Neural cell (in vitro differentiated cells): Measurements from ENCODE around the gene DOCK2. TPM values are rescaled to one million over a fixed set of nuclear protein-coding genes. Genes with fewer than 3 reads are reported as not detected.

Source experiments
- H2AFZ ChIP-seq: fragments of 200-600, 300-800 bp; sonication (generic), shearing (Covaris generic); 2 replicates; pipeline ENCODE4 v1.6.0; 2014; ENCODE audit warnings: low read depth, mild to moderate bottlenecking, antibody characterized with exemption, low read length, moderate library complexity
- H3F3A ChIP-seq: fragments of 200-600 bp; shearing (Covaris generic); 2 replicates; pipeline ENCODE4 v1.6.1; 2016; ENCODE audit warnings: mild to moderate bottlenecking, moderate library complexity, mixed read lengths, antibody characterized with exemption, low read length; ENCODE audit not compliant: insufficient read depth, poor library complexity, severe bottlenecking
- H3K27ac ChIP-seq: fragments of 200-600, 300-800 bp; sonication (generic), shearing (Covaris generic); 2 replicates; pipeline ENCODE4 v1.5.1; 2014; ENCODE audit warnings: mild to moderate bottlenecking, low read length, moderate library complexity
- H3K27me3 ChIP-seq: fragments of 300-800, 200-600 bp; sonication (generic), shearing (Covaris generic); 2 replicates; pipeline ENCODE4 v1.6.0; 2014; ENCODE audit warnings: mild to moderate bottlenecking, low read depth, low read length, moderate library complexity; ENCODE audit not compliant: insufficient read depth
- H3K36me3 ChIP-seq: fragments of 300-800, 200-600 bp; sonication (generic), shearing (Covaris generic); 2 replicates; pipeline ENCODE4 v1.5.1; 2014; ENCODE audit warnings: mild to moderate bottlenecking, antibody characterized with exemption, low read length, moderate library complexity; ENCODE audit not compliant: insufficient read depth
- H3K4me2 ChIP-seq: fragments of 300-800, 200-600 bp; sonication (generic), shearing (Covaris generic); 2 replicates; pipeline ENCODE4 v1.6.0; 2014; ENCODE audit warnings: mild to moderate bottlenecking, low read length
- H3K4me3 ChIP-seq: fragments of 300-800, 200-600 bp; sonication (generic), shearing (Covaris generic); 2 replicates; pipeline ENCODE4 v1.5.1; 2014; ENCODE audit warnings: mild to moderate bottlenecking, low read length, moderate library complexity
- H3K79me2 ChIP-seq: fragments of 200-600 bp; shearing (Covaris generic); replicated peaks from 2 replicates; pipeline ENCODE4 v1.6.0; 2014; ENCODE audit warnings: mild to moderate bottlenecking, low read length, moderate library complexity; ENCODE audit not compliant: insufficient read depth
- H3K9ac ChIP-seq: fragments of 300-800, 200-600 bp; sonication (generic), shearing (Covaris generic); 2 replicates; pipeline ENCODE4 v1.6.1; 2016; ENCODE audit warnings: mild to moderate bottlenecking, low read length, mixed read lengths
- H3K9me2 ChIP-seq: fragments of 200-600 bp; shearing (Covaris generic); 2 replicates; pipeline ENCODE4 v1.6.1; 2016; ENCODE audit warnings: mild to moderate bottlenecking, low read length, mixed read lengths; ENCODE audit not compliant: insufficient read depth
- H3K9me3 ChIP-seq: fragments of 200-600, 300-800 bp; sonication (generic), shearing (Covaris generic); 2 replicates; pipeline ENCODE4 v1.6.1; 2016; ENCODE audit warnings: mild to moderate bottlenecking, mixed run types, low read length, moderate library complexity, mixed read lengths
- H4K20me1 ChIP-seq: fragments of 200-600 bp; shearing (Covaris generic); 2 replicates; pipeline ENCODE4 v1.6.1; 2016; ENCODE audit warnings: mild to moderate bottlenecking, mixed run types; ENCODE audit not compliant: insufficient read depth
- EP300 ChIP-seq: fragments of 450-650 bp; conservative IDR thresholded peaks from 2 replicates; pipeline ENCODE4 v1.6.1; 2014; ENCODE audit warnings: antibody characterized with exemption, mild to moderate bottlenecking, moderate library complexity; ENCODE audit not compliant: poor library complexity, severe bottlenecking
- EZH2 ChIP-seq: fragments of 200-600, 300-800 bp; shearing (Covaris generic), sonication (generic); IDR thresholded peaks from 2 replicates; pipeline ENCODE4 v1.6.1; 2014; ENCODE audit warnings: antibody characterized with exemption, low read length, borderline replicate concordance, mild to moderate bottlenecking; ENCODE audit not compliant: insufficient read depth, poor library complexity, severe bottlenecking
- MXI1 ChIP-seq: fragments of 450-650 bp; conservative IDR thresholded peaks from 2 replicates; pipeline ENCODE4 v1.6.1; 2014; ENCODE audit warnings: antibody characterized with exemption, mild to moderate bottlenecking; ENCODE audit not compliant: poor library complexity, severe bottlenecking
- POLR2AphosphoS5 ChIP-seq: IDR thresholded peaks from 2 replicates; pipeline ENCODE4 v1.6.1; 2012
- SMC3 ChIP-seq: fragments of 450-650 bp; conservative IDR thresholded peaks from 2 replicates; pipeline ENCODE4 v1.6.1; 2014; ENCODE audit warnings: antibody characterized with exemption, mild to moderate bottlenecking, moderate library complexity; ENCODE audit not compliant: poor library complexity
- TAF1 ChIP-seq: IDR thresholded peaks from 2 replicates; pipeline ENCODE4 v1.6.1; 2012; ENCODE audit warnings: low read depth
- polyA plus RNA-seq: library from polyadenylated mRNA; depleted of rRNA; stranded (reverse); fragments of >200 nt; gene quantifications from 2 replicates; pipeline ENCODE4 v1.2.3, GENCODE V29; 2014
- TF ChIP-seq, protein P1 (sequence below): fragments of 450-650 bp; IDR thresholded peaks from 2 replicates; pipeline ENCODE4 v1.5.1; 2014; ENCODE audit warnings: antibody characterized with exemption, mild to moderate bottlenecking, moderate library complexity; ENCODE audit not compliant: poor library complexity, severe bottlenecking
- TF ChIP-seq, protein P2 (sequence below): IDR thresholded peaks from 2 replicates; pipeline ENCODE4 v1.6.1; 2012; ENCODE audit warnings: borderline replicate concordance

Gene DOCK2
- polyA plus RNA-seq, 1 donor from 2014 or later: 0.15 TPM

DNA sequence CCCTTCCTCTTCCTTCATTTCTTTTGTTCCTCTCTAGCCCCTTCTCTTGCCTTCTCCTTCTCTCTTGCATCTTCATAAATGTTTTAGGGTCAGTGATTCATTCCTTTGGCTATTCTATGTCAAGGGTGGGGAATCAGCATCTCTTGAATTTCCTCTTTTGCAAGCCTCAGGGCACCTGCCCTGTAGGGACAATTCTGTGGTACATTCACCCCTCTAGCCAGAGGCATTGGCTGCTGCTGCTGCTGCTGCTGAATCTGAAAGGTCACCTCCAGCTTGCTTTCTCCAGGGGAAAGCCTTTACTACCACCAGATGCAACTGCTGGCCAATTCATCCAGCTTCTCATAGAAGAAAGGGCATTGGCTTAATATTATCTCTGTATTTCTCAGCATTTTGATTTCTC lies 255.9 kb downstream of the DOCK2 start:
- Histone ChIP-seq H3K9me3 (no peaks in the 10 kb centered on the region), H3K27ac (no peak overlapping the region), H3F3A (no peaks in the 10 kb centered on the region)

DNA sequence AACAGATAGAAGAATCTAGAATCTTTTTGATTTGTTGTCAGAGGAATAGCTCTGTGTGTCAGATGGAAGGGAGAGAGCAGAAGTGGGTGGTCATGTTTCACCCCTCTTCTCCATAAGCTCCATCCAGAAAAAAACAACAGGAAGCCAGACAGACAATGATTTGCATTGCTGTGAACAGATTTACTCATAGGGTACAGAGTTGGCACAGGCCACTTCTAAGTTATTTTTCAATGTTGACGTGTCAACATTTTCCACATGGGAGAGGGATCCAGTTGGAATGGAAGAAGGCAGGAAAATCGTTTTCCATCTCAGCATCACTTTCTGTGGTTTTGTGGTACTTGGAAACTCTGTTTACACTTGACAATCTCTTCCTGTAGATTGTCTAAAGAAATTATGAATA lies 256.5 kb downstream of the DOCK2 start:
- H3K9ac ChIP-seq: no peak overlapping the region
- no peaks in the 10 kb centered on the region for H3K27me3 ChIP-seq
- H3K4me2 ChIP-seq: no peak overlapping the region
- H4K20me1 ChIP-seq: no peaks in the 10 kb centered on the region
- TF ChIP-seq, protein P1, sequence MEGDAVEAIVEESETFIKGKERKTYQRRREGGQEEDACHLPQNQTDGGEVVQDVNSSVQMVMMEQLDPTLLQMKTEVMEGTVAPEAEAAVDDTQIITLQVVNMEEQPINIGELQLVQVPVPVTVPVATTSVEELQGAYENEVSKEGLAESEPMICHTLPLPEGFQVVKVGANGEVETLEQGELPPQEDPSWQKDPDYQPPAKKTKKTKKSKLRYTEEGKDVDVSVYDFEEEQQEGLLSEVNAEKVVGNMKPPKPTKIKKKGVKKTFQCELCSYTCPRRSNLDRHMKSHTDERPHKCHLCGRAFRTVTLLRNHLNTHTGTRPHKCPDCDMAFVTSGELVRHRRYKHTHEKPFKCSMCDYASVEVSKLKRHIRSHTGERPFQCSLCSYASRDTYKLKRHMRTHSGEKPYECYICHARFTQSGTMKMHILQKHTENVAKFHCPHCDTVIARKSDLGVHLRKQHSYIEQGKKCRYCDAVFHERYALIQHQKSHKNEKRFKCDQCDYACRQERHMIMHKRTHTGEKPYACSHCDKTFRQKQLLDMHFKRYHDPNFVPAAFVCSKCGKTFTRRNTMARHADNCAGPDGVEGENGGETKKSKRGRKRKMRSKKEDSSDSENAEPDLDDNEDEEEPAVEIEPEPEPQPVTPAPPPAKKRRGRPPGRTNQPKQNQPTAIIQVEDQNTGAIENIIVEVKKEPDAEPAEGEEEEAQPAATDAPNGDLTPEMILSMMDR: no peak
- no peak for TF ChIP-seq SMC3
- TF ChIP-seq, protein P2, sequence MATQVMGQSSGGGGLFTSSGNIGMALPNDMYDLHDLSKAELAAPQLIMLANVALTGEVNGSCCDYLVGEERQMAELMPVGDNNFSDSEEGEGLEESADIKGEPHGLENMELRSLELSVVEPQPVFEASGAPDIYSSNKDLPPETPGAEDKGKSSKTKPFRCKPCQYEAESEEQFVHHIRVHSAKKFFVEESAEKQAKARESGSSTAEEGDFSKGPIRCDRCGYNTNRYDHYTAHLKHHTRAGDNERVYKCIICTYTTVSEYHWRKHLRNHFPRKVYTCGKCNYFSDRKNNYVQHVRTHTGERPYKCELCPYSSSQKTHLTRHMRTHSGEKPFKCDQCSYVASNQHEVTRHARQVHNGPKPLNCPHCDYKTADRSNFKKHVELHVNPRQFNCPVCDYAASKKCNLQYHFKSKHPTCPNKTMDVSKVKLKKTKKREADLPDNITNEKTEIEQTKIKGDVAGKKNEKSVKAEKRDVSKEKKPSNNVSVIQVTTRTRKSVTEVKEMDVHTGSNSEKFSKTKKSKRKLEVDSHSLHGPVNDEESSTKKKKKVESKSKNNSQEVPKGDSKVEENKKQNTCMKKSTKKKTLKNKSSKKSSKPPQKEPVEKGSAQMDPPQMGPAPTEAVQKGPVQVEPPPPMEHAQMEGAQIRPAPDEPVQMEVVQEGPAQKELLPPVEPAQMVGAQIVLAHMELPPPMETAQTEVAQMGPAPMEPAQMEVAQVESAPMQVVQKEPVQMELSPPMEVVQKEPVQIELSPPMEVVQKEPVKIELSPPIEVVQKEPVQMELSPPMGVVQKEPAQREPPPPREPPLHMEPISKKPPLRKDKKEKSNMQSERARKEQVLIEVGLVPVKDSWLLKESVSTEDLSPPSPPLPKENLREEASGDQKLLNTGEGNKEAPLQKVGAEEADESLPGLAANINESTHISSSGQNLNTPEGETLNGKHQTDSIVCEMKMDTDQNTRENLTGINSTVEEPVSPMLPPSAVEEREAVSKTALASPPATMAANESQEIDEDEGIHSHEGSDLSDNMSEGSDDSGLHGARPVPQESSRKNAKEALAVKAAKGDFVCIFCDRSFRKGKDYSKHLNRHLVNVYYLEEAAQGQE: no peak
- H3K27ac ChIP-seq: no peak overlapping the region
- H3K4me3 ChIP-seq: no peak overlapping the region
- no peaks in the 10 kb centered on the region for H3F3A ChIP-seq
- no peaks in the 10 kb centered on the region for H3K36me3 ChIP-seq
- H3K79me2 ChIP-seq: no peaks in the 10 kb centered on the region
- no peak overlapping the region for H2AFZ ChIP-seq
- no peaks in the 10 kb centered on the region for H3K9me2 ChIP-seq
- no peaks in the 10 kb centered on the region for H3K9me3 ChIP-seq

More for the DNA sequence above, 255.9 kb downstream of the DOCK2 start:
- Histone ChIP-seq H3K4me3 (no peak overlapping the region), H3K36me3 (no peaks in the 10 kb centered on the region), H3K27me3 (no peaks in the 10 kb centered on the region), H4K20me1 (no peaks in the 10 kb centered on the region), H3K9me2 (no peaks in the 10 kb centered on the region), H3K79me2 (no peaks in the 10 kb centered on the region), H2AFZ (no peak overlapping the region), H3K9ac (no peak overlapping the region), H3K4me2 (no peak overlapping the region)
- TF ChIP-seq POLR2AphosphoS5: no peak
- TF ChIP-seq, protein P2: no peak
- TF ChIP-seq EZH2: no peak
- no peak for TF ChIP-seq MXI1
- TF ChIP-seq SMC3: no peak
- no peak for TF ChIP-seq TAF1
- no peak for TF ChIP-seq EP300
- TF ChIP-seq, protein P1: no peak
